GM19240 (cell line): ENCODE measurements around the gene NALCN.

ENCODE experiments used
- DNase-seq: peaks from one replicate; pipeline ENCODE4 v3.0.0; 2011; ENCODE audit warnings: low spot score; ENCODE audit not compliant: insufficient read length

Gene NALCN

DNA sequence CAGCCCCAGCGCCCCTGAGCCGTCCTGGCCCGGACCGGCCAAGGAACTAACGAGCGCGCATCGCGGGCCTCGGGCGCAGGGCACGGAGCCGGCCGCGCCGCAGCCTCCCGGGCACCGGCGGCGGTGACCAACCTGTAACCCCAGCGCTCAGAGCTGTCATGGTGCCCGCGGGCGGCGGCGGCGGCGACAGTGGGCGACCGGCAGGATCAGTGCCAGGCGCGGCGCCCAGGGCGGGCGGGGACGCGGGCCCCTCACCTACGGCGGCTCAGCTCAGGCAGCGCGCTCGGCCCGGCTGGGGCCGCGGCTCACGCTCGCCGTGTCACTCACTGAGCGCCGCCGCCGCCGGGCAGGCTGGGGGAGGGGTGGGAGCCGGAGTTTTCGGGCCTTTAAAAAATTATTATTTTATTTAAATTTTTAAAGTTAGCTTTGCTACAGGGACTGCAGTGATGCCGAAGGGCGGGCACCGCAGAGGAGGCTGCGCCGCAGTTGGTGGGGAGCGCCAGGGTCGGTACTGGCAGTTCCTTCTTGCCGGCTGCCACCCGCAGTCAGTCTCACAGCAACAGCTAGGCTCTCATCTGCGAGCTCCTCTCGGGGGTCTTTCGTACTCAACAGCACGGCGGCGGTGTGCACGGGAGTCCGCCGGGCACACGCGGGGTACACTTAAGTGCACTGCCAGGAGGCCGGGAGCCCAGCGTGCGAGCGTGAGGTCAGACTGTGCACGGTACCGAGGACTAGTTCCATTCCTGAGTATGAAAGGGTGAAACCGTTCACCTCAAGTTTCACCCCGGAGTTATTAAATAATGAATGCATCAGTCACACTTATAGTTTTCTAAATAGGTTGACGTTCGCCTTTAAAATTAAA lies at the start of gene NALCN:
Gene NALCN (minus strand): TSS at position 328 of the 862 bp plus-strand sequence. CDS start 17,382 bp downstream, outside the sequence.
- no peak for DNase-seq

GRCh38 chr13:101465877-101466276 lies 49.6 kb upstream of the NALCN start:
- DNase-seq: no peak

DNA sequence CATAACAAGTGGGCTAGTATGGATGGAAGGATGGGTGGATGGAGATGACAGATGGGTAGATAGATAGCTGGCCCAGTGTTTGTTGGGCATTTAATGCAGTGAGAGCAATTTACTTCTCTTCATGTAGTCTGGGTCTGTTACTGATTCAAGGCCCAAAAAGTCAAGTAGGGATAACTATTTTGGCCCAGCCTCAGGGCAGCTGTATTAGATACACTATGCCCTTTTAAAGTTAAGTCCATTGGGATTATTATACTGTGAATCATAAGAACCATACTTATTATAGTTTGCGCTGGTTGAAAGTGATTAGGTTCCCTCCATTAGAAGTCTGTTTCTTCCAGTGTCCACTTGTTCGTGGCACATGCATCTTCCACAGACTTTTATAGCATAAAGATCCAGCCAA lies 40.9 kb upstream of the NALCN start:
- no peak for DNase-seq

DNA sequence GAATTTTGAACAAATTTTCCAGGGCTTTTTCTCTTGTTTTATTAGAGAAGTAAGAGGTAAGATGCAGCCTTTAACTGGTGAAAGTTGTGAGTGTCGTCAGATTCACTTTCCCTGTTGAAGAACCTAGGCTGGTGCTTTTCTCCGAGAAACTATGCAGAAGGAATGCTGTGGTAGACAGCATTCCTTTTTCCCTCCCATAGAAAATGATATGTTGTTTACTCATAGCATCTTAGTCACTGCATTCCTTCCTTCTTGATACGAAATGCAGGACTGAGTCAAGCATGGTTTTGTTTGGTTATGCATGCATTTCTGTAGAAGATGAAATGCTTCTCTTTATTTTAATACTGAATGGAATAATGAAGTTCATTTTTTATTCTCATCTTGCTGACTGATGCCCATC lies 39.6 kb upstream of the NALCN start:
- DNase-seq: no peak

DNA sequence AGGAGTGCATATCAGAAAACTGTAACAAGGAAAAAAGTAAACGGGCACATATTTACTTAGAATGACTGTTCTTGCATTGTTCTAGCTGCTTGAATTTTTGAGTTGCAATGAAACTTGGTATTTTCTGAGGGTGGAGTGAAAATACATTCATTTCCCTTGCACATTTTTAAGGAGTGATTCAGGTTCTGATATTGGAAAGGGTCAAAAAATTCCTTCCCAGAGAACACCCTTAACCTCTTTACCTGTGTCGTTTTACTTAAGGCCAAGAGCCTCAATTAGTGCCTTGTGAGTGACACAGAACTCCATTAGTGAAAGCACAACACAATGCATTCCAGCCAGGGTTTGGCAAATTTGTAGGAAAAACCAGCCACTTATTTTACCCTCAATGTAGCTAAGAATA lies 38.5 kb upstream of the NALCN start:
- no peak for DNase-seq

- no peak for DNase-seq
Observed at GRCh38 chr13:101453784-101454201, 37.5 kb upstream of the NALCN start.

DNA sequence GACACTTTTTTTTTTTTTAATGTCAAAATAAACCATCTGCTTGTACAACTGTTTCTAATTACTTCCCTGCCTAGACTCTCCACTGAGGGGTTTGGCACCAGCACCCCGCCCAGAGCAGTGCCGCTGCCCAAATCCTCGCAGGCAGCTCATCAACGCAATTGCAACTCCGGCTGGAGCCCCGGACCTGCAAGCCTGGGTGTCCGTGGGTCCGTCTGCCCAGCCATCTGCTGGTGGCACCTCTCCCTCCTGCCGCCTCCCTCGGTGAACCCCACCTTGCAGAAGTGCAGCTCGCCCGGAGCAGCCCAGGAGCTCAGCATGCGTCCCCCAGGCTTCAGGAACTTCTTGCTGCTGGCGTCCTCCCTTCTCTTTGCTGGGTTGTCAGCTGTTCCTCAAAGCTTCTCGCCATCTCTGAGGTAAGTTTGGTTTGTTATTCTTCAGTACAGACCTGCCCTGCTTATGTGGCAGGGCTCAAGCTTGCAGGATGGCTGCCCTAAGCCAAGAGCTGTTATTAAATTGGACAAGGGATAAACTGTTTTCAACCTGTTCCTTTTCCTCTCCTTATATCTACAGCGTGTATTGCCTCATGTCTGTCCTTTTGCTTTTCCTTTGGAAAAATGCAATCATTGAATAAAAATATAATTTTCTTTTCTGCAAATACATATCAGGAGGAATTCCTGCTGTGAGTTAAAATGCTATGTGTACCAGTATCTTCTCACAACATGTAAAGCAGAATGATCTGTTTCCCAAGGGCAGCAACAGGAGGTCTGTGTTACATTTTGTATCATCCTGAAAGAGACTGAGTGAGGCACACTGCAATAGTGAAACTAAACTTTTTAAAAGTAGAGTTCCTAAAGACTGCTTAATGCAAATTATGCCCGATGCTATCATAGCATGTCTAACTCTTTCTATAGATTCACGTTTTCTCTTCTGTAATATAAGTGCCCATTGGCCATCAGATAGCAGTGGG lies 36.5 kb upstream of the NALCN start, which contains the start of gene ITGBL1:
Gene ITGBL1 (plus strand): TSS at position 157 of the 967 bp plus-strand sequence. CDS start 159 bp downstream, at position 316.
- no peak for DNase-seq

- no peak for DNase-seq
Observed at GRCh38 chr13:101451641-101452040, 35.3 kb upstream of the NALCN start.

DNA sequence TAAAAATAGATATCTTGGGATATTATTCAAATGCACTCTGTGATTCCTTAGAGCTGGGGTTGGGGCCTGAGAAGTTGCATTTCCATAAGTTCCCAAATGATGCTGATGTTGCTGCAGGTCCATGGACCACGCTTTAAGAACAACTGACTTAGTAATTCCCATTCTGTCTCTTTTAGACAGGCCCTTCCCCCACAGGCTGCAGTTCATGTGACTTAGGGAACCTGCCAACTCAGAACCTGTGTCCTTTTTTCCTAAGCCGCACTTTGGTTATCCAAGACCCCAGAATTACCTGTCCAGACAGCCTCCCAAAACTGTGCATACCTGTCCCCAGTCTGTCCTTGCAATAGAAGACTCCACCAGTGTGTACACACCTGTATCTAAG lies 34.4 kb upstream of the NALCN start:
- DNase-seq: no peak

GRCh38 chr13:101449790-101450748 lies 33.8 kb upstream of the NALCN start:
- no peak for DNase-seq

- no peak for DNase-seq
Observed at GRCh38 chr13:101447852-101448251, 31.5 kb upstream of the NALCN start.

DNA sequence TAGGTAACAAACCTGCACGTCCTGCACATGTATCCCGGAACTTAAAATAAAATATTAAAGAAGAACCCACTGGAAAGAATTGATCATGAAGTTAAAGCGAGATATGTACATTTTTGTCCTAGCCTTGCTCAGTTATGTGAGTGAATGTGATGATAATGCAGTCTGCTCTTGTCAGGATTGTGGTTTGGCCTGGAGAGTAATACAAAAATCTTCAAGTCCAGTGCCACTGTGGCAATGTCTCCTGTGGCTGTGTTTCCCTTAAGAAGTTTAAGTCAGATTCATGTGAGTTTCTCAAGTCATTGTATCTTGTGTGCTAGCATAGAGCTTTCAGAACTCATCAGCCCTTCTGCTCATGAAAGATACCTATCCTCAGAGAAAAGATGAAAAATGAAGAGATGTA lies 18.2 kb upstream of the NALCN start:
- no peak for DNase-seq

DNA sequence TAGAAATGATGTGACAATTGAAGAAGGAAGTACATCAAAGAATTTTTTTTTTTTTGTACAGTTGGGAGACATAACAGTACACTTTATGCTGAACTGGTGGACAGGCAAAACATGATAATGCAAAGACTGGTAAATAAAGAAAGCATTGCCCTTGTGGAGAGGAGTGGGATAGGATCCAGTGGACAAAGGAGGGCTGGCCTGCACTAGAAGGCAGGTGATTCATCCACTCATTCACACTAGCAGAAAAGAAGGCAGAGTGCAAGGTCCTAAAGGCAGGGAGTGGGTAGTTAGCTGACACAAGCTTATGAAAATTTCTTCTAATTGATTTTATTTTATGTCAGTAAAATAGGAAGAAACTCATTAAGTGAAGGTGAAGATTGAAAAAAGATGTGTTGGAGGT lies 17.6 kb upstream of the NALCN start:
- no peak for DNase-seq

DNA sequence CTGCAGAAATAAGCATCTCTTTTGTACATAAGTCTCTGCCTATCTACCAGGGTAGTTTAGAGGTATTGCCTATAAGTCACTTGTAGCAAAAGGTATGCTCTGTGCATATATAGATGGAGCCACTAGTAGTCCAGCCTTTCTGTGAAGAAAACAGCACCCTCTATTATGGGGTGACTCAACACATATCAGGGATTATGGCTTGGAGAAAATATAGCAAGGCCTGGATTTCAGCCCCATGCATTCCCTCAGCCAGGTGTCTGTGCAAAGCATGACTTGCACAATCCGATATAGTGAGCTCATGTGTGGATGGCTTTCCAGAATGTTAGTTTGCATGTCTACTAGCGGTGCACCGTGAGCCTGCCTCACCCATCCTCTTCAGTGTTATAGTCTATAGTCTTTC lies 13.4 kb upstream of the NALCN start:
- DNase-seq: no peak

DNA sequence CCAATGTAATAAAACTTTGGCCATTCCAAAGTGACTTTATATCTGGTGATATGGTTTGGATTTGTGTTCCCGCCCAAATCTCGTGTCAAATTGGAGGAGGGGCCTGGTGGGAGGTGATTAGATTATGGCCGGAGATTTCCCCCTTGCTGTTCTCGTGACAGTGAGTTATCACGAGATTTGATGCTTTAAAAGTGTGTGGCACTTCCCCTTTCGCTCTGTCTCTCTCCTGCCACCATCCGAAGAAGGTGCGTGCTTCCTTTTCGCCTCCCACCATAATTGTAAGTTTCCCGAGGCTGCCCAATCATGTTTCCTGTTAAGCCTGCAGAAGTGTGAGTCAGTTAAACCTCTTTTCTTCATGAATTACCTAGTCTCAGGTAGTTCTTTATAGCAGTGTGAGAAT lies 9.3 kb upstream of the NALCN start:
- no peak for DNase-seq

DNA sequence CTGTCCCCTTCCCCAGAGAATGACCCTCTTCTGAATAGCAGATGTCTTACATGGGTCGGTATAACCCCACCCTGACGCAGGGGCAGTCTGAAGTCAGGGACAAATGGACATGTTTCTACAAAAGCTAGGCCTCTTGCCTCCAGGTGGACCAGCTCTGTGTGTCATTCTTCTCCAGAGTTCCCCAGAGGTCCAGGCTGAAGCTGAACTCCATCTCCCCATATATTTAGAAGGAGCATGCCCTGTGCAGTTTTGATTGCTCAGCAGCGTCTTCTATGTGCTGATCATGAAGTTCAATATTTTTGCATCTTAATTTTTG lies 8.8 kb upstream of the NALCN start:
- no peak for DNase-seq

DNA sequence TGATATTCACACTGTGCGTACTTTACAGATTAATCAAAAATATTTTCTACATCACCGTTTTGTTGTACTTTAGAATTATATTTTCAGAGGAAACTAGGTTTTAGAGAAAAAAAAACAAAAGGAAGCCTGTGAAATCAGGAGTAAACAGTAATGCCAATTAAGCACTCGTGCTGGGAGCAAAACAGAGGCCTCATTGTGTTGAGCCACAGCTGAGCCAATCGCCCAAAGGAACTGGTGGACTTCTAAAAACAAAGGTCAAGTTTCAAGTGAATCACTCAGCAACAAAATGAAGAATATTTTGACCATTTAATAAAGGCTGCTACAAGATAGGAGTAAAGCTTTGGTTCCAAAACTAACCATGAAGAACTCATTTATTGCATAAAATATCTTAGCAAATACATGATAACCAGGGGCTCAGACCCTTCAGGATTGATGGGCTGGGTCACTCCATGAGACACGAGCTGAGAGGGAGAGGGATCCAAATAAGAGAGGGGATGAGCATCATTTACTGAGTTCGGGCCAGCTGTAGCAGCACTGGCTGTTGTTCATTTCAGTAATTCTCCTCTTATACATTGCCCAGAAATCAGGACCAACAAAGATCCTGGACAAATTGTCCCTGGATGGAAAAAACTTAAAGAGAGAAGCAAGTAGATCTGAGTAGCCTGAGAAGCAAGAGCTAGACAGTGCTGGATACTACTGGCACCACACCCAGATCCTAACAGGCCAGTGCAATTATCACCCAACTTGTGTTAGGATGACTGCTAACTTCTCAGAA lies 8.3 kb upstream of the NALCN start:
- no peak for DNase-seq

- no peak for DNase-seq
Observed at GRCh38 chr13:101423872-101424271, 7.6 kb upstream of the NALCN start.

- no peak for DNase-seq
Observed at GRCh38 chr13:101417501-101417900, 1.2 kb upstream of the NALCN start.

DNA sequence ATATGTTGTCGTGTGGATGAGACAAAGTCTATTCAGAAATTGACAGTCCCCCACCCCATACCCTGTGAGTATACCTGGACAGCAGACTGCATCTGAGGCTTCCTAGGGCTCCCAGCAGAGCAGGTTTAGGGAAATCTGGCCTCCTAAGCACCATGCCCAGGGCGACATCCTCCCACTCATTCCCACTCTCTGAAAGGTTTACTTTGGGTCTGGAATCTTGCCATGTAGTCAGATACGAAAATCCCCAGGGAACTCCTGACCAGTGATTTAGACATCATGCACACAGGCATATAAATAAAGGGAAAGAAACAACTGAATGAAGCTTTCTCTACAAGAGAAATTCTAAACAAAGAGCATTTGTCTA lies 717 bp upstream of the NALCN start:
- no peak for DNase-seq
